Measurements from ENCODE around the gene CNTNAP2. TPM values are rescaled to one million over a fixed set of nuclear protein-coding genes. Genes with fewer than 3 reads are reported as not detected.

The CNTNAP2 gene
- total and polyA plus RNA-seq, 8 donors, result 0.09 to 1.1 (median 0.38) TPM

DNA sequence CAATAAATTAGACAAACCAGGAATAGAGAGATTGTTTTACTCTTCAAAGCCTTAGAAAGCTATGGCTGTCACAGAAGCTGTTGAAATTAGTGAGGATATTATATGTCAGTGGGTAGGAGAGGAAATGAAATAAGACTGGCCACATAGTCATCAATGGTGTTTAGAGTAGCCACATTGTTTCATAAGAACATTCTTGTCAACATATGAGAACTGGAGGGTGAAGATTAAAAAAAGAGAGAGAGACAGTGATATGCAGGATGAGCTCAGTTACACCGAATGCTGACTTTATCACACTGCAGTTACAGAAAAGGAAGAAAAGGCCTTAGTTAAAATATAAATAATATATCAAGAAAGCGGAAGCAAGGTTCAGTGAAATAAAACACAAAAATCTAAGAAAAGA, 412.0 kb downstream of the CNTNAP2 start:
- intact Hi-C loops (cut with DNase I), result no loop called here
- H3K4me3 ChIP-seq, result no peak overlapping the region
- H3K27ac ChIP-seq, result no peak overlapping the region
- FAIRE-seq (no peak), DNase-seq (no peak), ATAC-seq (no peak)
- no peaks in the 10 kb centered on the region for H3K4me1 ChIP-seq
- H3K27me3 ChIP-seq, result no peaks in the 10 kb centered on the region
- WGBS, 2 donors, result 84 to 88% methylated on average over 2 of the region's 2 CpGs
- H3K36me3 ChIP-seq, result no peaks in the 10 kb centered on the region
- no peaks in the 10 kb centered on the region for H3K9me3 ChIP-seq
- TF ChIP-seq, protein P1, sequence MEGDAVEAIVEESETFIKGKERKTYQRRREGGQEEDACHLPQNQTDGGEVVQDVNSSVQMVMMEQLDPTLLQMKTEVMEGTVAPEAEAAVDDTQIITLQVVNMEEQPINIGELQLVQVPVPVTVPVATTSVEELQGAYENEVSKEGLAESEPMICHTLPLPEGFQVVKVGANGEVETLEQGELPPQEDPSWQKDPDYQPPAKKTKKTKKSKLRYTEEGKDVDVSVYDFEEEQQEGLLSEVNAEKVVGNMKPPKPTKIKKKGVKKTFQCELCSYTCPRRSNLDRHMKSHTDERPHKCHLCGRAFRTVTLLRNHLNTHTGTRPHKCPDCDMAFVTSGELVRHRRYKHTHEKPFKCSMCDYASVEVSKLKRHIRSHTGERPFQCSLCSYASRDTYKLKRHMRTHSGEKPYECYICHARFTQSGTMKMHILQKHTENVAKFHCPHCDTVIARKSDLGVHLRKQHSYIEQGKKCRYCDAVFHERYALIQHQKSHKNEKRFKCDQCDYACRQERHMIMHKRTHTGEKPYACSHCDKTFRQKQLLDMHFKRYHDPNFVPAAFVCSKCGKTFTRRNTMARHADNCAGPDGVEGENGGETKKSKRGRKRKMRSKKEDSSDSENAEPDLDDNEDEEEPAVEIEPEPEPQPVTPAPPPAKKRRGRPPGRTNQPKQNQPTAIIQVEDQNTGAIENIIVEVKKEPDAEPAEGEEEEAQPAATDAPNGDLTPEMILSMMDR (IDR thresholded peaks at IDR 0.05), result no peak

DNA sequence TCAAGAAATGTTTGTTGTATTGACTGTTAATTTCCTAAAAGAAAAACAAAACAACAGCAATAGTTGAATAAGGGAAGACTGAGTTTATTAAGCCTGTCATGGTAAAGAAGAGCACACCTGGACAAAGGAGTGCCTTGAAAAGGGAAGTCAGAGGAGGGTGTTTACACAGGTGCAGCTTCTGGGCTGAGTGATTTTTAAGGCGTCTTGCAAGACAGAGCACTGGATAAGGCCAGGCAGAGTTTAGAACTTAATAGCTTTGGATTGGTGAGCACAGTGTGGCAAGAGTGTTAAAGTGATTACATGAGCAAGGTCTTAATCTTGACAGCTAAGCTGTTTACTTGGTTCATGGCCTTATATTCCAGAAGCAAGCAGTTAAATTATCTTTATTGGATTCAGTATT, 423.2 kb downstream of the CNTNAP2 start:
- ATAC-seq, result no peak
- intact Hi-C loops (cut with DNase I), result no loop called here
- TF ChIP-seq, protein P1 (IDR thresholded peaks at IDR 0.05), result no peak
- H3K9me3 ChIP-seq, result no peaks in the 10 kb centered on the region
- DNase-seq, result no peak
- no peak overlapping the region for H3K4me3 ChIP-seq
- no peaks in the 10 kb centered on the region for H3K4me1 ChIP-seq
- no peak for FAIRE-seq
- no peaks in the 10 kb centered on the region for H3K36me3 ChIP-seq
- no peak overlapping the region for H3K27ac ChIP-seq
- H3K27me3 ChIP-seq, result no peaks in the 10 kb centered on the region
- WGBS, 2 donors, result 46 to 67% methylated on average over 1 of the region's 1 CpG

DNA sequence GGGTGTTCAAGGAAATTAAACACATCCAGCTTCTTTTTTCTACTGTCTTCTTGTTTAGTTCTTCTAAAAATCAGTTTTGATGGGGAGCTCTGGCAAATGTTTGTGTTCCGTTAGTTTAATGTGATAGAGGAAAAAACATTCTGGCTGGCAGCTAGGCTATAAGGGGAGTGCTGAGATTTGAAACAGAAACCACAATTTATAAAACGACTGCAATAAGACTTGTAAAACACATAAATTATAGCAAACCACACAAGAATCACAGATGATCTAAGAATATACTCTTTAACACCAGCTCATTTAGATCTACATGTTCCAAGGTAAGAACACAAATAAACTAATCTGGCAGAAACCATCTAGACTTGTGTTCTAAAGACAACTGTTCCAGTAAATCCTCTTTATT, 425.5 kb downstream of the CNTNAP2 start:
- H3K36me3 ChIP-seq, result no peaks in the 10 kb centered on the region
- WGBS, 2 donors, result 64 to 80% methylated on average over 2 of the region's 2 CpGs
- H3K4me3 ChIP-seq, result no peak overlapping the region
- FAIRE-seq (no peak), DNase-seq (no peak), ATAC-seq (no peak)
- TF ChIP-seq, protein P1 (IDR thresholded peaks at IDR 0.05), result no peak
- H3K27me3 ChIP-seq, result no peaks in the 10 kb centered on the region
- H3K4me1 ChIP-seq, result no peaks in the 10 kb centered on the region
- no peaks in the 10 kb centered on the region for H3K9me3 ChIP-seq
- no peak overlapping the region for H3K27ac ChIP-seq
- intact Hi-C loops (cut with DNase I), result no loop called here

DNA sequence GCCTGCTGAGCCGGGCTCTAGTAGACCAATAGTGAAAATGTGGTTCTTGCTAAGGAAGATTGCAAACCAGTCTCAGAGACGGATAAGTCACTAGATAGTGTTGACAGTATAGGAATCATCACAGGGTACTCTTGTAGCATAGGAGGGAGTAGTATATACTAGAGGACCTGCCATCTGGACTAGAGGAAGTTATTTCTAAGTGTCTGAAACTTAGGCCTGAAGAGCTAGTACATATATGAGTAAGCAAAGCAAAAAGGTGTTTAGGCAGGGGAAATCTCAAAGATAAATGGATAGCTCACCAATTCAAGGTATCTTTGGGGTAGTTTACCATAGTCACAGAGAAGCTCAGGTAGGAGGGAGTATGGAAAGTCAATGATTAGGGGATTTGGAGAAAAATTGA, 428.1 kb downstream of the CNTNAP2 start:
- DNase-seq (no peak), ATAC-seq (no peak), FAIRE-seq (no peak)
- H3K27me3 ChIP-seq, result no peaks in the 10 kb centered on the region
- intact Hi-C loops (cut with DNase I), result no loop called here
- no peaks in the 10 kb centered on the region for H3K4me1 ChIP-seq
- 69 to 77% methylated on average over 2 of the region's 2 CpGs for WGBS, 2 donors
- H3K9me3 ChIP-seq, result no peaks in the 10 kb centered on the region
- no peaks in the 10 kb centered on the region for H3K36me3 ChIP-seq
- TF ChIP-seq, protein P1 (IDR thresholded peaks at IDR 0.05), result no peak
- no peak overlapping the region for H3K27ac ChIP-seq
- H3K4me3 ChIP-seq, result no peak overlapping the region

DNA sequence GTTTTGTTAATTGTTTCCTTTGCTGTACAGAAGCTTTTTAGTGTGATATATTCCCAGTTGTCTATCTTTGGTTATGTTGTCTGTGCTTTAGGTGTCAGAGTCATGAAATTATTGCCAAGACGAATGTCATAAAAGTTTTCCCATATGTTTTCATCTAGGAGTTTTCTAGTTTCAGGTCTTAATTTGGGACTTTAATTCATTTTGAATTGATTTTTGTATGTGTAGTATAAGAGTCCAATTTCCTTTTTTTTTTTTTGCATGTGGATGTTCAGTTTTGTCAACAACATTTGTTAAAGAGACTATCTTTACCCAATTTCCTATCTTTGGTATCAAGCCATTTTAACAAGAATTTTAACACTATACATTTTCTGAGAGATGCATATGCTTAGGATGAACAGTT, 432.2 kb downstream of the CNTNAP2 start:
- TF ChIP-seq, protein P1 (IDR thresholded peaks at IDR 0.05), result no peak
- WGBS, 2 donors, result 69 to 70% methylated on average over 1 of the region's 1 CpG
- intact Hi-C loops (cut with DNase I), result no loop called here
- no peaks in the 10 kb centered on the region for H3K9me3 ChIP-seq
- FAIRE-seq (no peak), DNase-seq (no peak), ATAC-seq (no peak)
- H3K4me1 ChIP-seq, result no peaks in the 10 kb centered on the region
- H3K27ac ChIP-seq, result no peak overlapping the region
- no peaks in the 10 kb centered on the region for H3K36me3 ChIP-seq
- no peak overlapping the region for H3K4me3 ChIP-seq
- no peaks in the 10 kb centered on the region for H3K27me3 ChIP-seq
